Neutrophil (primary cell): ENCODE data around the gene CCDC88C.

Source experiments
- H3K27ac ChIP-seq: fragments of 200-600 bp; sonication (generic); 2 replicates; pipeline ENCODE4 v1.5.1; 2016; ENCODE audit warnings: mild to moderate bottlenecking, moderate library complexity
- H3K27me3 ChIP-seq: fragments of 200-600 bp; sonication (generic); 2 replicates; pipeline ENCODE4 v1.6.0; 2016; ENCODE audit warnings: mild to moderate bottlenecking
- H3K36me3 ChIP-seq: fragments of 200-600 bp; sonication (generic); 2 replicates; pipeline ENCODE4 v1.5.1; 2017
- H3K4me1 ChIP-seq, 2 experiments: fragments of 200-600 bp in 1 of 2; sonication (generic) in 1 of 2; 1 replicate in 1 of 2; 2 replicates in 1 of 2; pipeline versions ENCODE4 v1.5.1 to v1.6.1; 2013 to 2016; ENCODE audit warnings: low read depth in 1 of 2, low read length in 1 of 2, mild to moderate bottlenecking in 1 of 2, moderate library complexity in 1 of 2; ENCODE audit not compliant: control insufficient read depth in 1 of 2, insufficient read depth in 1 of 2
- H3K4me3 ChIP-seq, 2 experiments: fragments of 200-600 bp in 1 of 2; sonication (generic) in 1 of 2; 1 replicate in 1 of 2; 2 replicates in 1 of 2; pipeline ENCODE4 v1.5.1; 2013 to 2016; ENCODE audit warnings: low read depth in 1 of 2, low read length in 1 of 2, mild to moderate bottlenecking in 1 of 2, moderate library complexity in 1 of 2
- H3K9me3 ChIP-seq: fragments of 200-600 bp; sonication (generic); 2 replicates; pipeline ENCODE4 v1.5.1; 2016
- TF ChIP-seq, protein P1 (sequence below): fragments of 200-600 bp; sonication (generic); IDR thresholded peaks from 2 replicates; pipeline ENCODE4 v1.5.1; 2016; ENCODE audit warnings: antibody characterized with exemption

The CCDC88C gene

DNA sequence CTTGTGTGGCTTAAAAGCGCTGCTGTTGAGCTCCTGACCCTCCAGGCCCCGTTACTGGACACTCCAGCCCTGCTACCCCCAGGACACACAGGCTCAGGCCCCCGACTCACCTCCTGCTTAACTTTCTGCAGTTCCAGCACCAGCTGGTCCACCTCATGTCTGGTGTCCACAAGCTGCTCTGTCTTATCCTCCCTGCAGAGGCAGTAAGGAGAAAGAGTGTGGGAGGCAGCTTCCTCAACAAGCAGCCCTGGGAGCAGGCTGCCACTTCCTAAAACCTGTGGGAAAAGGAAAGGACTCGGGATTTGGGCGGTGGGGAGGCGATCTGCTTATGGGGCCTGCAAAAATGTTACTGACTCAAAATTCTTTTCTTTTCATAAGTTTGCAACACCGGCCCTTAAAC is 79.2 kb downstream of the CCDC88C start:
- Histone ChIP-seq H3K4me1 (no peaks in the 10 kb centered on the region), H3K27ac (no peak overlapping the region), H3K36me3 (peaks cover 91% of the 10 kb centered on the region), H3K4me3 (no peak overlapping the region), H3K9me3 (no peaks in the 10 kb centered on the region), H3K27me3 (no peaks in the 10 kb centered on the region)
- TF ChIP-seq, protein P1, sequence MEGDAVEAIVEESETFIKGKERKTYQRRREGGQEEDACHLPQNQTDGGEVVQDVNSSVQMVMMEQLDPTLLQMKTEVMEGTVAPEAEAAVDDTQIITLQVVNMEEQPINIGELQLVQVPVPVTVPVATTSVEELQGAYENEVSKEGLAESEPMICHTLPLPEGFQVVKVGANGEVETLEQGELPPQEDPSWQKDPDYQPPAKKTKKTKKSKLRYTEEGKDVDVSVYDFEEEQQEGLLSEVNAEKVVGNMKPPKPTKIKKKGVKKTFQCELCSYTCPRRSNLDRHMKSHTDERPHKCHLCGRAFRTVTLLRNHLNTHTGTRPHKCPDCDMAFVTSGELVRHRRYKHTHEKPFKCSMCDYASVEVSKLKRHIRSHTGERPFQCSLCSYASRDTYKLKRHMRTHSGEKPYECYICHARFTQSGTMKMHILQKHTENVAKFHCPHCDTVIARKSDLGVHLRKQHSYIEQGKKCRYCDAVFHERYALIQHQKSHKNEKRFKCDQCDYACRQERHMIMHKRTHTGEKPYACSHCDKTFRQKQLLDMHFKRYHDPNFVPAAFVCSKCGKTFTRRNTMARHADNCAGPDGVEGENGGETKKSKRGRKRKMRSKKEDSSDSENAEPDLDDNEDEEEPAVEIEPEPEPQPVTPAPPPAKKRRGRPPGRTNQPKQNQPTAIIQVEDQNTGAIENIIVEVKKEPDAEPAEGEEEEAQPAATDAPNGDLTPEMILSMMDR, result no peak

DNA sequence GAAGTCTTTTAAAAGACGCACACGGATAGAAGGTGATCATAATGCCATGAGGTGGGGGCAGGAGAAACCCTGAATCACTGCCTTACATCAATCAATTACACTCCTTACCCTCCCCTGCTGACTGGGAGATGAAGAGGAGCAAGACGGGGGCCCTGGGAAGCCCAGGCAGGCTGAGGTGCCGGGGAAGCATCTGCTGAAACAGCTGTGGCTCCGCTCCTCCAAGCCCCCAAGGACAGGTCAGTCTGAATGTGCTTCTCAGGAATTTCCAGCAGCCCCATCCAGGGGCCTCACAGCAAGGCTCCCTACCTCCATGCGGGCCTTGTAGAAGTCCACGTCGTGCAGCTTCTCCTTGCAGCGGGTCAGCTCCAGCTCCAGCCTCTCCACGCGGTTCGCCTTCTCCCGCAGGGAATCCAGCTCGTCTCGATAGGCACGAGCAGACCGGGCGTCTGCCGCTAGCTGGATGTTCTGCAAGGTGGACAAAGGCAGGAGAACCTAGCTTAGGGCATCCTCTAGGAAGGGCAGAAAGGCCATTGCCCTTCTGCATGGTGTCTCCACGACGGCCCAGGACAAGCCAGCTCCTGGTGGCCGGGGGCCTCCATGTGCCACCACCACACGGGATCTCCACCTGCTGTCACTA is 79.8 kb downstream of the CCDC88C start:
- no peaks in the 10 kb centered on the region for H3K4me1 ChIP-seq
- no peak overlapping the region for H3K4me3 ChIP-seq
- TF ChIP-seq, protein P1, result no peak
- no peaks in the 10 kb centered on the region for H3K27me3 ChIP-seq
- H3K9me3 ChIP-seq, result no peaks in the 10 kb centered on the region
- H3K27ac ChIP-seq, result no peak overlapping the region
- peaks cover 96% of the 10 kb centered on the region for H3K36me3 ChIP-seq

DNA sequence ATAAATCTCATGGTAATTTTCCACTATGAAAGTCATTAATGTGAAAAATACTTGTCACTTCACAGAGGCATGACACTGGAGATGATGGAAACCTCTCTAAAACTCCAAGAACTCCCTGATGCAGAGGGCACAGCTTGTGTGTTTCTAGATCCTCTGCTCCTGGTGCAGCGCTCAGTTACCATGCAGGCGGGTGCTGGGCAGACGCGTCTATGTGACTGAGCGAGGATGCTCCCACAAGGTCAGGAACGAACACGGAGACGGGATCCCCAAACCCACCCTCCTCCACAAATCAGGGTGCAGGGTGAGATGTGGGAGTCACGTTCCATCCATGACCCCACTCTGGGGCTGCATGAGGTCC is 81.5 kb downstream of the CCDC88C start:
- TF ChIP-seq, protein P1, result no peak
- Histone ChIP-seq H3K27ac (no peak overlapping the region), H3K36me3 (peaks cover 81% of the 10 kb centered on the region), H3K4me3 (no peak overlapping the region), H3K9me3 (no peaks in the 10 kb centered on the region), H3K4me1 (peaks cover 17% of the 10 kb centered on the region in 2 experiments), H3K27me3 (no peaks in the 10 kb centered on the region)

DNA sequence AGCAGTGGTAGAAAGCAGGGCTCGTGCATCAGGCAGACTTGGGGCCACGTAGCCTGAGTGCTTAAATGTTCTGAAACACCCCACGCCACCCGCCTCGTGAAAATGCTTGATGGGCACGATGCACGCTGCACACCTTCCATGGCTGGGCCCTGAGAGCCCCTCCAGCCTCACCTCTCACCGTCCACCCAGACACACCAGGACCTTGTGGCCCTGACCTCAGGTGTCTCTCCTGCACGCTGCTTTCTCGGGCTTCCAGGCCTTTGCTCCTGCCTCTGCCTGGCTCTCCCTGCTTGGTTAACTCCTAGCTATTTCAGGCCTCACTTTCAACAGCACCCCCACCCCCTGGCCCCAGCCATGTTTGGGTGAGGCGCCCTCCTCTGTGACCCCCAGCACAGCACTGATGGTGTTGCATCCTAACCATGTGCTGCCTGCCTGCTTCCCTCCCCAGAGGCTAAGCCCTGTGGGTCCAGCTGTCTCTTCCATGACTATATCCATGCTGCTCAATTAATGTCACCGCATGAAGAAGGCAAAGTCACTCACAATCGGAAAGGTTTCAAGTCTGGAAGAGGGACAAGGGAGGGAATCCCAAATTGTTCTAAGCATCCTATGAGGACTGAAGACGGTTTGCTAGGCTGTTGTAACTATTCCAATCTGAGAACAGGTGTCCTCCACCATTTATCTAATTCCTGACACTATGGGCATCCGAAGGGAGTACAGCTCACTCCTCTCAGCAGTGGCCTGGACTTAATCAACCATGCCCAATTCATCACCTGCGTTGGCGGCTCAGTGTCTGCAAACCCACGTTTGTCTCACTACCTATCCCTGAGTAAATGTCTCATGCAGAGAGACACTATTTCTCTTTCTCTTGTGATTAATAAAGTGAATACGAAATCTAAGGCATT is 82.2 kb downstream of the CCDC88C start:
- Histone ChIP-seq H3K9me3 (no peaks in the 10 kb centered on the region), H3K4me1 (peaks cover 24% of the 10 kb centered on the region in 2 experiments), H3K4me3 (no peak overlapping the region), H3K36me3 (peaks cover 79% of the 10 kb centered on the region), H3K27ac (no peak overlapping the region), H3K27me3 (no peaks in the 10 kb centered on the region)
- TF ChIP-seq, protein P1, result no peak

DNA sequence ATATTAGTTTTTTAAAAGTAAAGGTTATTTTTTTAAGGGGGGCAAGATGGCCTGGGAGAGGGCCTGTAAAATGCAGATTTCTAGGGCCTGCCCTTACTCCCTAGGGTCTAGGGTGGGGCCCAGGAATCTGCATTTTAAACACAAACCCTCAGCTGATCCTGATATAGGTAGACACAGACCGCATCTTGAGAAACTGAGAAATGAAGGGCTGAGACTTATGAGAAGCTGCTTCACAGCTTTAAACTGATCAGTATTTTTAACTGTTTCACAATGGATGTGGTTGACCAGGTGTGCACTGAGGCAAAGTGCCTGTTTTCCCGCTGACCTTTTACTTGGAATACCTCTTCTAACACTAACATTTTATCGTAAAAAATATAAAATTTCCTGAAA is 84.0 kb downstream of the CCDC88C start:
- no peaks in the 10 kb centered on the region for H3K27me3 ChIP-seq
- peaks cover 38 to 39% of the 10 kb centered on the region in 2 experiments for H3K4me1 ChIP-seq
- no peak overlapping the region for H3K27ac ChIP-seq
- TF ChIP-seq, protein P1, result no peak
- H3K4me3 ChIP-seq, result no peak overlapping the region
- no peaks in the 10 kb centered on the region for H3K9me3 ChIP-seq
- H3K36me3 ChIP-seq, result peaks cover 61% of the 10 kb centered on the region
